Activated CD4-positive, alpha-beta T cell treated with anti-CD3 and anti-CD28 coated beads for 1 hour (primary cell): Measurements from ENCODE around the gene ANKRD10.

Source experiments
- DNase-seq: peaks from one replicate; pipeline ENCODE4 v3.0.0-alpha.2; 2020

The ANKRD10 gene

GRCh38 chr13:110828705-110829104 is 86.2 kb downstream of the ANKRD10 start:
- no peak for DNase-seq
